Muscle layer of duodenum (tissue), 2 donors: ENCODE results near the gene SPHK2.
A peak's percentile ranks its signal among the peaks of the same experiment; 100 is the strongest.
"Not testable (repeated sequence)": the region's sequence is repeated elsewhere in the genome, so short reads cannot be mapped to it uniquely, and the experiment has no call there.

Experiments used
- H3K27ac ChIP-seq: one replicate; pipeline ENCODE4 v1.7.0; 2013; ENCODE audit warnings: mild to moderate bottlenecking, low read length
- H3K27me3 ChIP-seq: one replicate; pipeline ENCODE4 v1.7.0; 2013; ENCODE audit warnings: low read depth, mild to moderate bottlenecking, control low read depth, low read length
- H3K36me3 ChIP-seq, 2 donors: one replicate each; pipeline ENCODE4 v1.7.0; 2013; ENCODE audit warnings: low read length in 2 of 2, control low read depth in 1 of 2, mild to moderate bottlenecking in 1 of 2; ENCODE audit not compliant: insufficient read depth in 2 of 2, control insufficient read depth in 1 of 2
- H3K4me1 ChIP-seq, 2 donors: one replicate each; pipeline ENCODE4 v1.7.0; 2013; ENCODE audit warnings: low read length in 2 of 2, mild to moderate bottlenecking in 2 of 2, control low read depth in 1 of 2, moderate library complexity in 1 of 2; ENCODE audit not compliant: insufficient read depth in 2 of 2, control insufficient read depth in 1 of 2
- H3K4me3 ChIP-seq, 2 donors: one replicate each; pipeline ENCODE4 v1.7.0; 2013; ENCODE audit warnings: low read length in 2 of 2, low read depth in 1 of 2, mild to moderate bottlenecking in 1 of 2
- H3K9me3 ChIP-seq, 2 donors: one replicate each; pipeline ENCODE4 v1.7.0; 2013; ENCODE audit warnings: low read length in 2 of 2, control low read depth in 1 of 2, mild to moderate bottlenecking in 1 of 2; ENCODE audit not compliant: control insufficient read depth in 1 of 2
- donor health status: healthy.

Gene SPHK2

DNA sequence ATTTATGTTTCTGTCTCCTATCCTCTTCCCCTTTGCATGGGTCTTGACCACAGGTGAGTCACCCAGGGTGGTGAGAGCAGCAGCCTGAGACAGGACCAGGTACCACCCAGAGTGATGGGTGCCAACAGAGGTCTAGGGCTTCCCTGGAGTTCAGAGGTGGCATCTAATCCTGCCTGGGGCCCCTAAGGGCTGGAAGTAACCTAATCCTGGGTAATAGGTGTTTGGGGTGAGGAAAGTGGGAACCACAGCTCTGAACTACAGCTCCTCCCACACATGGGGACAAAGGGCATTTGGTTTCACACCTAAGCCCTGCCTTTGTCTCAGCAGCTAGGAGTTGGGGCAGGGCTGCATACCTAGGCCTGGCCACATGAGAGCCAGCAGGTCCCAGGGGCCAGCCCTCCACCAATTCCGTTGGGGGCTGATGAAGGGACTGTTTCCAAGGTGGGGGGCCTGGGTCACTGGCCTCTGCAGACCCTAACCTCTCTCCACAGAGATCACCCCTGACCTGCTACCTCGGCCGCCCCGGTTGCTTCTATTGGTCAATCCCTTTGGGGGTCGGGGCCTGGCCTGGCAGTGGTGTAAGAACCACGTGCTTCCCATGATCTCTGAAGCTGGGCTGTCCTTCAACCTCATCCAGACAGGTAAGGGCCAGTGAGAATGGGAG lies 8.0 kb downstream of the SPHK2 start:
- peaks cover 8 to 51% of the 10 kb centered on the region in 2 donors for H3K4me1 ChIP-seq
- peak overlapping the region; percentile 49 for H3K27ac ChIP-seq
- no peaks in the 10 kb centered on the region for H3K9me3 ChIP-seq
- H3K27me3 ChIP-seq: no peaks in the 10 kb centered on the region
- no peak overlapping the region for H3K4me3 ChIP-seq
- H3K36me3 ChIP-seq: peaks cover 0 to 17% of the 10 kb centered on the region in 2 donors

DNA sequence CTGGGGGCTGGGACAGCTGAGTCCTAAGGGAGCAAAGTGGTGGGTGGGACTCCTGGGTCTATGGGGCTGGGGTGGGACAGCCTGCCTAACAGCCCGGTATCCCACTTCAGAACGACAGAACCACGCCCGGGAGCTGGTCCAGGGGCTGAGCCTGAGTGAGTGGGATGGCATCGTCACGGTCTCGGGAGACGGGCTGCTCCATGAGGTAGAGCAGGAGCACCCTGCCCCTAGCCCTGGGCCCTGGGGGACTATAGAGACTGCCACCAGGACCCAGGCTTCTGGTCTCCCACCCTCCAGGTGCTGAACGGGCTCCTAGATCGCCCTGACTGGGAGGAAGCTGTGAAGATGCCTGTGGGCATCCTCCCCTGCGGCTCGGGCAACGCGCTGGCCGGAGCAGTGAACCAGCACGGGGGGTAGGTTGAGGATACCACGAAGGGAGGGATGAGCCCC lies 8.6 kb downstream of the SPHK2 start:
- H3K27ac ChIP-seq: peak overlapping the region; percentile 39
- no peaks in the 10 kb centered on the region for H3K9me3 ChIP-seq
- H3K27me3 ChIP-seq: no peaks in the 10 kb centered on the region
- H3K4me3 ChIP-seq: no peak overlapping the region
- H3K36me3 ChIP-seq: peaks cover 4 to 17% of the 10 kb centered on the region in 2 donors
- H3K4me1 ChIP-seq: peaks cover 14 to 56% of the 10 kb centered on the region in 2 donors

DNA sequence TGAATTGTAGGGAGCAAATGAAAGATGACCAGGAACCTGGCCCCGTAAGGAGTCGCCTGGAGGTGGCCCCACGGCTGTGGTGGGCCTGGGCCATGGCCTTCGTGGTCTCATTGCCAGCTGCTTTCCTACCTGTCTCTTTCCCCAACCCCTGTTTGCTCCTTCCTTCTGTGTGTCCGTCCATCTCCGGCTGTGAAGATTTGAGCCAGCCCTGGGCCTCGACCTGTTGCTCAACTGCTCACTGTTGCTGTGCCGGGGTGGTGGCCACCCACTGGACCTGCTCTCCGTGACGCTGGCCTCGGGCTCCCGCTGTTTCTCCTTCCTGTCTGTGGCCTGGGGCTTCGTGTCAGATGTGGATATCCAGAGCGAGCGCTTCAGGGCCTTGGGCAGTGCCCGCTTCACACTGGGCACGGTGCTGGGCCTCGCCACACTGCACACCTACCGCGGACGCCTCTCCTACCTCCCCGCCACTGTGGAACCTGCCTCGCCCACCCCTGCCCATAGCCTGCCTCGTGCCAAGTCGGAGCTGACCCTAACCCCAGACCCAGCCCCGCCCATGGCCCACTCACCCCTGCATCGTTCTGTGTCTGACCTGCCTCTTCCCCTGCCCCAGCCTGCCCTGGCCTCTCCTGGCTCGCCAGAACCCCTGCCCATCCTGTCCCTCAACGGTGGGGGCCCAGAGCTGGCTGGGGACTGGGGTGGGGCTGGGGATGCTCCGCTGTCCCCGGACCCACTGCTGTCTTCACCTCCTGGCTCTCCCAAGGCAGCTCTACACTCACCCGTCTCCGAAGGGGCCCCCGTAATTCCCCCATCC lies 9.4 kb downstream of the SPHK2 start:
- H3K4me3 ChIP-seq: no peak overlapping the region
- H3K27me3 ChIP-seq: no peaks in the 10 kb centered on the region
- H3K27ac ChIP-seq: no peak overlapping the region
- H3K4me1 ChIP-seq: peaks cover 14 to 57% of the 10 kb centered on the region in 2 donors
- H3K9me3 ChIP-seq: no peaks in the 10 kb centered on the region
- H3K36me3 ChIP-seq: peaks cover 4 to 17% of the 10 kb centered on the region in 2 donors

DNA sequence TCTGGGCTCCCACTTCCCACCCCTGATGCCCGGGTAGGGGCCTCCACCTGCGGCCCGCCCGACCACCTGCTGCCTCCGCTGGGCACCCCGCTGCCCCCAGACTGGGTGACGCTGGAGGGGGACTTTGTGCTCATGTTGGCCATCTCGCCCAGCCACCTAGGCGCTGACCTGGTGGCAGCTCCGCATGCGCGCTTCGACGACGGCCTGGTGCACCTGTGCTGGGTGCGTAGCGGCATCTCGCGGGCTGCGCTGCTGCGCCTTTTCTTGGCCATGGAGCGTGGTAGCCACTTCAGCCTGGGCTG lies 9.9 kb downstream of the SPHK2 start:
- Histone ChIP-seq H3K27me3 (no peaks in the 10 kb centered on the region), H3K4me3 (no peak overlapping the region), H3K9me3 (no peaks in the 10 kb centered on the region), H3K36me3 (peaks cover 4 to 17% of the 10 kb centered on the region in 2 donors), H3K4me1 (peaks cover 17 to 60% of the 10 kb centered on the region in 2 donors), H3K27ac (no peak overlapping the region)

DNA sequence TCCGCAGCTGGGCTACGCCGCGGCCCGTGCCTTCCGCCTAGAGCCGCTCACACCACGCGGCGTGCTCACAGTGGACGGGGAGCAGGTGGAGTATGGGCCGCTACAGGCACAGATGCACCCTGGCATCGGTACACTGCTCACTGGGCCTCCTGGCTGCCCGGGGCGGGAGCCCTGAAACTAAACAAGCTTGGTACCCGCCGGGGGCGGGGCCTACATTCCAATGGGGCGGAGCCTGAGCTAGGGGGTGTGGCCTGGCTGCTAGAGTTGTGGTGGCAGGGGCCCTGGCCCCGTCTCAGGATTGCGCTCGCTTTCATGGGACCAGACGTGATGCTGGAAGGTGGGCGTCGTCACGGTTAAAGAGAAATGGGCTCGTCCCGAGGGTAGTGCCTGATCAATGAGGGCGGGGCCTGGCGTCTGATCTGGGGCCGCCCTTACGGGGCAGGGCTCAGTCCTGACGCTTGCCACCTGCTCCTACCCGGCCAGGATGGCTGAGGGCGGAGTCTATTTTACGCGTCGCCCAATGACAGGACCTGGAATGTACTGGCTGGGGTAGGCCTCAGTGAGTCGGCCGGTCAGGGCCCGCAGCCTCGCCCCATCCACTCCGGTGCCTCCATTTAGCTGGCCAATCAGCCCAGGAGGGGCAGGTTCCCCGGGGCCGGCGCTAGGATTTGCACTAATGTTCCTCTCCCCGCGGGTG lies 10.4 kb downstream of the SPHK2 start:
- Histone ChIP-seq H3K36me3 (peaks cover 4 to 17% of the 10 kb centered on the region in 2 donors), H3K4me3 (peak overlapping the region in 1 of 2 donors; percentile 29), H3K4me1 (peaks cover 18 to 59% of the 10 kb centered on the region in 2 donors), H3K9me3 (no peaks in the 10 kb centered on the region), H3K27ac (peak overlapping the region; percentile 23), H3K27me3 (no peaks in the 10 kb centered on the region)

DNA sequence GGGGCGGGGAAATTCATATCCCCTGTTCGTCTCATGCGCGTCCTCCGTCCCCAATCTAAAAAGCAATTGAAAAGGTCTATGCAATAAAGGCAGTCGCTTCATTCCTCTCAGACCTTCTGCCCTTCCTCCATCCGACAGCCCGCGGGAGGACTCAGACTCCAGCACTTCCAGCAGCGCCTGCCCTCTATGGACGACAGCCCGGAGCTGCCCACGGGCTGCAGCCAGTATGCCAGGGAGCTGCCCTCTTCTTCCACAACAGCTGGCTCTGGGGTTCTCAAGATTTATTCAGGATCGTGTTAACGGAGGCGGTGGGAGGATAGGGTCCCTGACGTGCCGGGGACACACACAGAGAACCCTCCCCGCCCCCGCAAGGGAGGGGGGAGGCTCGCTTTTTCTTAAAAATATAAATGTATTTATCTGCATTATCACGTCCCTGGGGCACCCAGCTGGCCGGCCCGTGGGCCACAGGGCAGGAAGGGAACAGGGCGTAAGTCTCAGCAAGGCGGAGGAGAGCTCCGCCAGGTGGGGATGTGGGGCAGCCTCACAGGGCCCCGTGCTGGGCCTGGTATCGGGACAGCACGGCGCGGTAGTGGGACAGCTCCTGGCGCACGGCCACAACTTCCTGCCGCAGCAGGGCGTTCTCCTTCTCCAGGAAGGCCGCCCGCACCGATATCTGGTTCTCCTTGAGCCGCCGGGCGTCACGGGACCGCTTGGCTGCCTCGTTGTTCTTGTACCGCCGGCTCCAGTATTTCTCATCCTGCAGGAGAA lies 11.2 kb downstream of the SPHK2 start:
- H3K4me1 ChIP-seq: peaks cover 18 to 58% of the 10 kb centered on the region in 2 donors

DNA sequence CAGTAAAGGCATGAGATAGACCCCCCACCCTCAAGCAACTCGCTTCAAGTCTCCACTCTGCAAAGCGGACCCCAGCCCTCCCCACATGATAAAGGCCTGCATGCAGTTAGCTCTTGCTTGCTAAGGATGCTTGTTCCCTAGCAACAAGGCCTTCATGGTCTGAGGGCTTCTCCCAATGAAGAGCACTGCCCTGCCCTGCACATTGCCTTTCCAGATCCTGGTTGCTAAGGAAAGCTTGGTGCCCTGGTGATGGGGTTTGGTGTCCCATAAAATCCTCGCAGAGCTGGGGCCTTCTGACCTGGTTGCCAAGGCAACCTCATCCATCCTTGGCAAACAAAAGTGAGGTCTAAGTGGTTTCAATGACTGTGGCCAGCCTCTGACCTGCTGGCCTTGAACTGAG lies 11.9 kb downstream of the SPHK2 start:
- no peaks in the 10 kb centered on the region for H3K9me3 ChIP-seq
- H3K27ac ChIP-seq: no peak overlapping the region
- peaks cover 4 to 10% of the 10 kb centered on the region in 2 donors for H3K36me3 ChIP-seq
- H3K4me1 ChIP-seq: peaks cover 18 to 54% of the 10 kb centered on the region in 2 donors
- no peaks in the 10 kb centered on the region for H3K27me3 ChIP-seq
- peak overlapping the region in 1 of 2 donors; percentile 24 for H3K4me3 ChIP-seq

More for the DNA sequence above, 11.2 kb downstream of the SPHK2 start:
- H3K27me3 ChIP-seq: no peaks in the 10 kb centered on the region
- H3K9me3 ChIP-seq: no peaks in the 10 kb centered on the region
- H3K36me3 ChIP-seq: peaks cover 4 to 17% of the 10 kb centered on the region in 2 donors
- H3K27ac ChIP-seq: peak overlapping the region; percentile 23
- H3K4me3 ChIP-seq: peak overlapping the region in 1 of 2 donors; percentile 29

DNA sequence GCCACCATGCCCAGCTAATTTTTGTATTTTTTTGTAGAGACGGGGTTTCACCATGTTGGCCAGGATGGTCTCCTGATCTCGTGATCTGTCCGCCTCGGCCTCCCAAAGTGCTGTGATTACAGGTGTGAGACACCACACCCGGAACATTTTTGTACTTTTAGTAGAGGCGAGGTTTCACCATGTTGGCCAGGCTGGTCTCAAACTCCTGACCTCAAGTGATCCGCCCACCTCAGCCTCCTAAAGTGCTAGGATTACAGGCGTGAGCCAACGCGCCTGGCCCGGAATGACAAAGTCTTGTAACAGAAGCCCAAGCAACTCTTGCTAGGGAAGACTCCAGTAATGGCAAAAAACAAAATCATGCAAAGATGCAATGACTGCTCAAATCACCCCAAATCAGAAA lies 13.0 kb downstream of the SPHK2 start:
- H3K36me3 ChIP-seq, H3K4me3 ChIP-seq, H3K27ac ChIP-seq, H3K9me3 ChIP-seq, H3K27me3 ChIP-seq: not testable (repeated sequence)
- H3K4me1 ChIP-seq: peaks cover 18 to 54% of the 10 kb centered on the region in 2 donors

DNA sequence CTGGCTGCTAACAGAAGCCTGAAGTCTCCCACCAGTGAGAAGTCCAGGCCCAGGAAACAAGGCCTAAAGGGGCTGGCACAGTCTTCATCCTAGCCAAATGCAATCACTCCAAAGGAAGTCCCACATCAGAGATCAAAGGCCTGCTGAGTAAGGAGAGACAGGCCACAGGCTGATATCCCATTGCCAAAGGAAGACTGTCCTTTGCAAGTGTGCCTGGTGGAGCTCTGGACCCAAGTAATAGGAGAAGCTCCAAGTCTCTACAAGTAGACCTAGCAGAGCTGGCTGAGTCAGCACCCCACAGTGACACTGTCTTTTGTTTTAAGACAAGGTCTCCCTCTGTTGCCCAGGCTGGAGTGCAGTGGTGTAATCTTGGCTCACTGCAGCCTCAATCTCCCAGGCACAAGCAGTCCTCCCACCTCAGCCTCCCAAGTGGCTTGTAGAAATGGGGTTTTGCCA lies 13.4 kb downstream of the SPHK2 start:
- Histone ChIP-seq H3K4me1 (peaks cover 18 to 54% of the 10 kb centered on the region in 2 donors), H3K27me3 (no peaks in the 10 kb centered on the region), H3K4me3 (no peak overlapping the region), H3K27ac (no peak overlapping the region), H3K9me3 (no peaks in the 10 kb centered on the region), H3K36me3 (peaks cover 4 to 9% of the 10 kb centered on the region in 2 donors)

DNA sequence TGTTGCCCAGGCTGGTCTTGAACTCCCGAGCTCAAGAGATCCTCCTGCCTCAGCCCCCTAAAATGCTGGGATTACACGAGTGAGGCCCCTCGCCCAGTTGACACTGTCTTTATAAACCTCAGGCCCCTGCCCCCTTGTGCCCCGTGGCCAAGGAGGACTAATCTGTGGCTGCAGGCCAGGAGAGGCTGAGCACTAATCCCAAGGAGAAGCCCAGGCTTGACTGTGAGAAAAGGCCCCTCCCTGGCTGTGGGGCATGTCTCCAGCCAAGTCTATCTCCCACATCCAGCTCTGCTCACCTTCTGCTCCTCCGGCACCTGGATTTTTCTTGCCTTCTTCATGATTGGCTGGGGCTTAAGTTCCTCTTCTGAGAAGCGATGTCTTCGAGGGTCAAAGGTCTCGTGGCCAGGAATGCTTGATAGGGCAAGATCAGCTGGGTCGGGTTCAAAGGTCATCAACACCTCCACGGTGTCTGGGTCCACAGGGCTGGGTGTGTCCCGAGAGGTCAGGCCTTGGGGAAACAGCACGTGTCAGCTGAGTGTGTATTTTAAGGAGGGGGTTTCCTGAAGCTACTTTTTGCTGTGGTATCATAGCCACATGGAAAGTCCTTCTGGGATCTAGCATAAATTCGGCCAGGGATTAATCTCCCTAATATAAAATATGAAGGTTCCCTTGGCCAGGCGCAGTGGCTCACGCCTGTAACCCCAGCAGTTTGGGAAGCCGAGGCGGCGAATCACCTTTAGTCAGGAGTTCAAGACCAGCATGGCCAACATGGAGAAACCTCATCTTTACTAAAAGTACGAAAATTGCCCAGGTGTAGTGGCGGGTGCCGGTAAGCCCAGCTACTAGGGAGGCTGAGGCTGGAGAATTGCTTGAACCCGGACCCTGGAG lies 14.1 kb downstream of the SPHK2 start:
- Histone ChIP-seq H3K9me3 (no peaks in the 10 kb centered on the region), H3K36me3 (peaks cover 4 to 9% of the 10 kb centered on the region in 2 donors), H3K27me3 (no peaks in the 10 kb centered on the region), H3K4me1 (peaks cover 19 to 56% of the 10 kb centered on the region in 2 donors), H3K27ac (peak overlapping the region; percentile 56), H3K4me3 (peak overlapping the region in 1 of 2 donors; percentile 96)
